ENCODE data around the gene KRTAP10-4.
"Not testable (repeated sequence)": the region's sequence is repeated elsewhere in the genome, so short reads cannot be mapped to it uniquely, and the experiment has no call there.

KRTAP10-4 gene

GRCh38 chr21:44548381-44548780, 25.1 kb upstream of the KRTAP10-4 start:
- Histone ChIP-seq H3K27me3 (ENCODE audit: insufficient read depth, low read depth) (peaks cover 68% of the 10 kb centered on the region), H3K9ac (no peak overlapping the region), H3K4me3 (IDR thresholded peaks at IDR 0.05; ENCODE audit: insufficient read depth, low read depth, low read length) (no peak overlapping the region), H3K36me3 (ENCODE audit: insufficient read depth) (no peaks in the 10 kb centered on the region), H3K4me1 (ENCODE audit: low read depth, poor library complexity, severe bottlenecking) (no peaks in the 10 kb centered on the region), H3K79me2 (ENCODE audit: insufficient read depth, low read depth) (no peaks in the 10 kb centered on the region), H3K4me2 (no peak overlapping the region), H3K27ac (no peak overlapping the region), H4K20me1 (ENCODE audit: insufficient read depth) (no peaks in the 10 kb centered on the region), H2AFZ (ENCODE audit: low read depth) (no peak overlapping the region)
- TF ChIP-seq CTCF (conservative IDR thresholded peaks at IDR 0.05; ENCODE audit: low read depth, low read length), result no peak

GRCh38 chr21:44548922-44549321, 24.6 kb upstream of the KRTAP10-4 start:
- no peak overlapping the region for H3K9ac ChIP-seq
- H3K4me3 ChIP-seq (IDR thresholded peaks at IDR 0.05; ENCODE audit: insufficient read depth, low read depth, low read length), result no peak overlapping the region
- H3K36me3 ChIP-seq (ENCODE audit: insufficient read depth), result no peaks in the 10 kb centered on the region
- H3K27ac ChIP-seq, result no peak overlapping the region
- H3K79me2 ChIP-seq (ENCODE audit: insufficient read depth, low read depth), result no peaks in the 10 kb centered on the region
- H4K20me1 ChIP-seq (ENCODE audit: insufficient read depth), result no peaks in the 10 kb centered on the region
- H3K4me2 ChIP-seq, result no peak overlapping the region
- H2AFZ ChIP-seq (ENCODE audit: low read depth), result no peak overlapping the region
- no peaks in the 10 kb centered on the region for H3K4me1 ChIP-seq (ENCODE audit: low read depth, poor library complexity, severe bottlenecking)
- H3K27me3 ChIP-seq (ENCODE audit: insufficient read depth, low read depth), result peaks cover 68% of the 10 kb centered on the region
- no peak for TF ChIP-seq CTCF (conservative IDR thresholded peaks at IDR 0.05; ENCODE audit: low read depth, low read length)

DNA sequence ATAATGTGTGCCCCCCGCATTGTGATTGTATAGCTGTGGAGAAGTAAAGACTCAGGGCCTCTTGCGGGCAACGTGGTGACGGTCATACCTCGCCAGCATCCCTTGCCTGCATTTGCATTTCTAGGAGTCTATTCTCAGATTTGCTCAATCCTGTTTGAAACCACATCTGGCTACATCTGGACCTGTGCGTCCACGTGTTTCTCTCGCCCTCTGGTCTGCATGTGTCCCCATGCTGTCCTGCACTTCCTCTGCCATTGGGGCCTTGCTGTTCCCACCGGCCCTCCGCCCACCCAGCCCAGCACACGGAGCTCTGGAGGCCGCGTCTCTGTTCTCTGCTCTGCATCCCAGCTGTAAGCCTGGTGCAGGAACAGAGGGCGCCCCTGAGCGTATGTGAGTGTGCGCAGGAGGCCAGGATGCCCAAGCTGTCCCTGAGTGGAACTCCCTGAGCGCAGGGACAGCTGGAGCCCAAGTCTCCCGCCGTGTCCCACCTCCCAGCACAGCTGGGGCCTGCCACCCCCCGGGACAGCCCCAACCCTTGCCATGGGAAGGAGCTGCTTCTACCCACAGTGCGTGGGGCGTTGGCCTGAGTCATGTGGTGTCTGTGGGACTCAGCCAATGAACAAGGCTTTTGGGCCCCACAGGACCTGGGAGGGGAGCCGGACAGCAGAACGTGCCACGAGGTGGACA, 23.9 kb upstream of the KRTAP10-4 start:
- H3K27ac ChIP-seq, result no peak overlapping the region
- peaks cover 68% of the 10 kb centered on the region for H3K27me3 ChIP-seq (ENCODE audit: insufficient read depth, low read depth)
- H4K20me1 ChIP-seq (ENCODE audit: insufficient read depth), result no peaks in the 10 kb centered on the region
- H3K9ac ChIP-seq, result no peak overlapping the region
- no peaks in the 10 kb centered on the region for H3K36me3 ChIP-seq (ENCODE audit: insufficient read depth)
- no peak overlapping the region for H2AFZ ChIP-seq (ENCODE audit: low read depth)
- H3K79me2 ChIP-seq (ENCODE audit: insufficient read depth, low read depth), result no peaks in the 10 kb centered on the region
- TF ChIP-seq CTCF (conservative IDR thresholded peaks at IDR 0.05; ENCODE audit: low read depth, low read length), result no peak
- H3K4me2 ChIP-seq, result no peak overlapping the region
- no peaks in the 10 kb centered on the region for H3K4me1 ChIP-seq (ENCODE audit: low read depth, poor library complexity, severe bottlenecking)
- H3K4me3 ChIP-seq (IDR thresholded peaks at IDR 0.05; ENCODE audit: insufficient read depth, low read depth, low read length), result no peak overlapping the region

DNA sequence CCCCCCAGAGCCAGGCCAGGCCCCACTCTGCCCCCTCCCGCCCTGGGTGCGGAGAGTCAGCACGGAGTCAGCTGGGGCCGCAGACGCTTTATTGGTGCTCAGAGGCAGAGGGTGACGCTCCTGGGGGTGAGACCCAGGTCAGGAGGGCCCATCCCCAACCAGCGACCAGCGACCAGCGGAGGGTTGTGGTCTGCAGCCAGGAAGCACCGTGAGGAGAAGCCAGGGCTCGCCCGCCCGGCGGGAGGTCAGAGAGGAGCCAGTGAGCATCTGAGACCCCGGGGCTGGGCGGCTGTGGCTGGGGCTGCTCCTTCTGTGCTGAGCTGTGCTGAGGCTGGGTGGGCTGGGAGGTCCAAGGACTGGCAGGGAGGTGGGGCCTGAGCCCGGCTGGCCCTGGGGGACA, 23.2 kb upstream of the KRTAP10-4 start:
- peaks cover 68% of the 10 kb centered on the region for H3K27me3 ChIP-seq (ENCODE audit: insufficient read depth, low read depth)
- not testable (repeated sequence) for H4K20me1 ChIP-seq (ENCODE audit: insufficient read depth); H3K9ac ChIP-seq; H3K4me2 ChIP-seq; H2AFZ ChIP-seq (ENCODE audit: low read depth); H3K4me3 ChIP-seq (IDR thresholded peaks at IDR 0.05; ENCODE audit: insufficient read depth, low read depth, low read length); H3K4me1 ChIP-seq (ENCODE audit: low read depth, poor library complexity, severe bottlenecking); H3K36me3 ChIP-seq (ENCODE audit: insufficient read depth); H3K27ac ChIP-seq; H3K79me2 ChIP-seq (ENCODE audit: insufficient read depth, low read depth)

- H4K20me1 ChIP-seq (ENCODE audit: insufficient read depth), result no peaks in the 10 kb centered on the region
- H3K4me1 ChIP-seq (ENCODE audit: low read depth, poor library complexity, severe bottlenecking), result no peaks in the 10 kb centered on the region
- no peaks in the 10 kb centered on the region for H3K36me3 ChIP-seq (ENCODE audit: insufficient read depth)
- no peak for TF ChIP-seq CTCF (conservative IDR thresholded peaks at IDR 0.05; ENCODE audit: low read depth, low read length)
- no peak overlapping the region for H3K9ac ChIP-seq
- no peak overlapping the region for H3K4me3 ChIP-seq (IDR thresholded peaks at IDR 0.05; ENCODE audit: insufficient read depth, low read depth, low read length)
- H3K4me2 ChIP-seq, result no peak overlapping the region
- peaks cover 68% of the 10 kb centered on the region for H3K27me3 ChIP-seq (ENCODE audit: insufficient read depth, low read depth)
- no peaks in the 10 kb centered on the region for H3K79me2 ChIP-seq (ENCODE audit: insufficient read depth, low read depth)
- no peak overlapping the region for H3K27ac ChIP-seq
- no peak overlapping the region for H2AFZ ChIP-seq (ENCODE audit: low read depth)
Measured at GRCh38 chr21:44550807-44551206, 22.7 kb upstream of the KRTAP10-4 start.

Measured in KMS-11 (cell line).